GM19240 (cell line): Measurements from ENCODE around the gene C12orf75.

Experiments used
- DNase-seq: peaks from one replicate; pipeline ENCODE4 v3.0.0; 2011; ENCODE audit warnings: low spot score; ENCODE audit not compliant: insufficient read length

C12orf75 gene

DNA sequence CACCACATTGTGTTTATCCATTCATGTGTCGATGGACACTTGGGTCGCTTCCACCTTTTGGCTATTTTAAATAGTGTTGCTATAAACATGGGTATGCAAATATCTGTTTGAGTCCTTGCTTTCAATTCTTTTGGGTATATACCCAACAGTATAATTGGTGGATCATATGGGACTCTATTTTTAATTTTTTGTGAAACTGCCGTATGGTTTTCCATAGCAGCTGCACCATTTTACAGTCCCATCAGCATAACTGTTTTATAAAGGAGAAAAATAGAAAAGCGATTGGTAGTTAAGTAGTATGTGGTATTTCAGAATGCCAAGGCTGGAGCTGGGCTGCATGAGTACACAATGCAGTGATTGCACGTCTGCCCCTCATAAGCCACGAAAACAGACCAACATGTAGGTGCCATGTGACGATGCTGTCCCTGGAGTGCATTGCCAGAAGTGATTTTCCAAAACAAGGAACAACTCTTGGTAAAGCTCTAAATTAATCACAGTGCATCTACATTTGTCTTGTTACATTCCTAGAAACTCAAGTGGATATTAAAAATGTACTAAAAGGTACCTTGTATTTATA, 83.5 kb downstream of the C12orf75 start:
- DNase-seq: no peak

DNA sequence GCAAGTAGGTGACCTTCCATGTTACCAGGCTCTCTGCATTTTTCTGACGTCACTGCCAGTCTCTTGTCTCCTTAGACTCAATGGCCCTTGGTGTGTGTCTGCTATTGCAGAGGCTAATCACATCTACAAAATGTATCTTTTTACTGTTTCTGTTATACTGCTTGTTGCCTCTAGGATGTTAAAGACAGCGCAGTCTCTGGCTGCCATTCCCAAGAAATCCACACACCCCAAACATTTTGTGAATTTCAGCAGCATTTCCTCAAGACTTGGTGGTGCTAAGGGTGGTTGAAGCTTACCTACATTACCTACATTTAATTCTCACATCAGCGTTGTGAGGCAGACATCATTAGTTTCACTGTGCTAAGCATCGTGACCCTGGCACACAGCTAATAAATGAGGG, 87.2 kb downstream of the C12orf75 start:
- DNase-seq: no peak

GRCh38 chr12:105418229-105418628, 87.7 kb downstream of the C12orf75 start:
- no peak for DNase-seq

DNA sequence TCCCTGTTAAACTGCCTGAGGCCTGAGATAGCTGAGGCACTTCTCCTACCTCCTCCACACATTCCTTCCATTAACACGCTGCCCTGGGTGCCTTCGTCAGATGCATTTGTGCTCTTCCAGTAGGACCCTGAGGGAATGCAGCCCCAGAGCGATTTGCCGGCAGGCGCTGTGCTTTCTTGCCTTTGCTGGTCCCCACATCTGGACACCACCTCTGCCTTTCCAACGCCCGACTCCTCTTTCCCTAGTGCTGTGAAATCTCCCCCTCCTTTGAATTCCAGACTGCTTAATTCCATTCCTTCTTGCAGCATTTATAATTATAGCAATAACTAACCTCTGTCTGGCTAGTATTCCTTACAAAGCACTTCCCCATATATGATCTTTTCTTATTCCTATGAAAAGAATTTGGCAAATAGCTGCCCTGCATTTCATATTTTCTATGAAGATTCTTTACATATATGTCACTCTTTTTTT, 88.4 kb downstream of the C12orf75 start:
- no peak for DNase-seq

GRCh38 chr12:105419606-105420005, 89.1 kb downstream of the C12orf75 start:
- DNase-seq: no peak

DNA sequence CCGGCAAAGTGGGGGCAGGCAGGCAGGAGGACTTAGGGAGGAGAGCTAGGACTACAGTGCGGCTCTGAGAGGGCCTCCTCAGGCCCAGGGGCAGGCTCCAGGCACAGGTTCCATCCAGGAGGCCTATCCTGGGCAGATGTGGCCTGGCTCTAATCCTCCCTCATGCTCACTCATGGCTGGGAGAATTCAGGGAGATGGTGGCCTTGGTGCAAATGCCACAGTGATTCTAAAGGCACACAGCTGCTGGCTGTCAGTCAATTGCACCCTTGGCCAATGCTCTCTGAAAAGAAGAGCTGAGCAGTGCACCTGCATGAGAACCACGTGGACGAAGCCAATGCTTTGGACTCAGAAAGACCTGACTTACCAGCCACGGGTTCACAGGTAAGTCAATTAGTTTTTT, 89.6 kb downstream of the C12orf75 start:
- DNase-seq: no peak

GRCh38 chr12:105420659-105421240, 90.3 kb downstream of the C12orf75 start:
- DNase-seq: peak; percentile 48
